ENCODE data around the gene STAT6.
"Not testable (repeated sequence)": the region's sequence is repeated elsewhere in the genome, so short reads cannot be mapped to it uniquely, and the experiment has no call there.

The STAT6 gene

GRCh38 chr12:57087010-57087690 is 24.0 kb downstream of the STAT6 start:
- peak; percentile 76 for DNase-seq (ENCODE audit: low spot score)

DNA sequence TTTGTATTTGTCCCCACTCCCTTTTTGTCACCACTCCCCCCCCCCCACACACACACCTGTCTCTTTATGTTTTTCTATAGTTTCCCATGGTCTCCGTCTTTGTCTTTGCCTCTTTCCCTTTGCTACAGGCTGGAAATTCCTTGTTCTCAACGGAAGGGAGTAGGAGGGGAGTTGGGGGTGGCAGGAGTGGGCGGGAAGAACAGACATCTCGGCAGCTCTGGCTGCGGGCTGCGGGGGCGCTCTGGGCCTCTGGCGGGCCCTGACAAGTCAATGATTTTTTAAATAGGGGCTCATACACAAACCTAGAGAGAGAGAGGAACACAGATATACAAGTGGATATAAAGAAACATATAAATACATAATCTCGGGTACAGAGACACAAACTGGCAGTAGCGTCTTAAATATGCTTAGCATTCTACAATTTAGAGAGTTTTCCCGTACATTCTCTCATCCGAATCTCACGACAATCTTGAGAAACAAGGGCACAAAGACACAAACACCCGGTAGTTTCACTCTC is 24.6 kb downstream of the STAT6 start:
- peak; percentile 81 for DNase-seq (ENCODE audit: low spot score)

GRCh38 chr12:57085999-57086492 is 25.1 kb downstream of the STAT6 start:
- no peak for DNase-seq (ENCODE audit: low spot score)

GRCh38 chr12:57080855-57081254 is 30.3 kb downstream of the STAT6 start:
- DNase-seq (ENCODE audit: low spot score) = no peak

DNA sequence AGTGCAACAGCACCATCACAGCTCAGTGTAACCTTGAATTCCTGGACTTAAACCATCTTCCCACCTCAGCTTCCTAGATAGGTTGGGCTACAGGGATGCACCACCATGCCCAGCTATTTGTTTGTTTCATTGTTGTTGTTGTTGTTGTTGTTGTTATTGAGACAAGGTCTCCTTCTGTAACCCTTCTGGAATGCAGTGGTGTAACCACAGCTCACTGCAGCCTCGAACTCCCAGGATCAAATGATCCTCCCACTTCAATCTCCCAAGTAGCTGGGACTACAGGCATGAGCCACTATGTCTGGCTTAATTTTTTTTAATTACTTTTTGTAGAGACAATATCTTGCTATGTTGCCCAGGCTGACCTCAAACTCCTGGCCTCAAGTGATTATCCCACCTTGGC is 31.3 kb downstream of the STAT6 start:
- no peak for DNase-seq (ENCODE audit: low spot score)

GRCh38 chr12:57078519-57079404 is 32.4 kb downstream of the STAT6 start, which contains the start of gene NEMP1:
Gene NEMP1 (minus strand): TSS chr12:57078791. CDS start chr12:57078745, 46 bp downstream.
- peak; percentile 100 for DNase-seq (ENCODE audit: low spot score)

DNA sequence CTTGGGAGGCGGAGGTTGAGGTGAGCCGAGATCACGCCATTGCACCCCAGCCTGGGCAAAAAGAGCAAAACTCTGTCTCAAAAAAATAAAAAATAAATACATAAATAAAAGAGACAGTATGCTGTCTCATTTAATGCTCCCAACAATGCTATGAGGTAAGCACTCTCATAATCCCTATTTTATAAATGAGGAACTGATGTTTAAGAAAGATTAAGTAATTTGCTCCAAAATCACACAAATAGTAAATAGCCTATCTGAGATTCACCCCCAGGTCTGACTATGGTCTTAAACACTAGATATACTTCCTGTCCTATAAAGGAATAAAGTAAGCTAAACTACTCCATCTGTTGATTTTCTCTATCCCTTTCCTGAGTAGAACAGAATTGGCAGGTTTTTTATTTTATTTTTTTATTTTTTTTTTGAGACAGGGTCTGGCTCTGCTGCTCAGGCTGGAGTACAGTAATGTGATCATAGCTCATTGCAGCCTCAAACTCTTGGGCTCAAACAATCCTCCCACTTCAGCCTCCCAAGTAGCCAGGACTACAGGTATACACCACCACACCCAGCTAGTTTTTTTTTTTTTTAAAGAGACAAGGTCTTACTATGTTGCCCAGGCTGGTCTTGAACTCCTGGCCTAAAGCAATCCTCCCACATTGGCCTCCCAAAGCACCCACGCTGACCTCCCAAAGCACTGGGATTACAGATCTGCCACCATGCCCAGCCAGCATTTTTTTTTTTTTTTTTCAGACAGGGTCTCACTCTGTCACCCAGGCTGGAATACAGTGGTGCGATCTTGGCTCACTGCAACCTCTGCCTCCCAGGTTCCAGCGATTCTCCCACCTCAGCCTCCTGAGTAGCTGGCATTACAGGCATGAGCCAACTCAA is 37.4 kb downstream of the STAT6 start:
- not testable (repeated sequence) for DNase-seq (ENCODE audit: low spot score)

GRCh38 chr12:57072661-57073060 is 38.5 kb downstream of the STAT6 start:
- DNase-seq (ENCODE audit: low spot score) = no peak

DNA sequence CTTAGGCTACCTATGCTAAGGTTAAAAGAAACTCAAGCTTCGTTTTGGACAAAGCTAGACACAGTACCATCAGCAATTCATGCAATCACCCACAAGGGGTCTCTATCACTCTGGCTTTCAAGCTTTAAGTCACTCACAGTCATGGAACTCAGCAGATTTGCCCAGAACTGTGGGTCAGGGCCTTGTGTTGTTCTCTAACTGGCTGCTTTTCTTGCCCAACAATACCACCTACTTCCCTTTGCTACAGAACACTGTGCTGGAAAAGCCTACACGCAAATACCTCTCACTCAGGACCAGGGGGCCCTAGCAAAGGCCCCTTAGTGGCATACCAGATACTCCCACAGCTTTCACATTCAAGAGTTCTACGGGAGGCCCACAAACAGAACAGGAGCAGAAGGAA is 41.6 kb downstream of the STAT6 start:
- DNase-seq (ENCODE audit: low spot score) = peak; percentile 79

DNA sequence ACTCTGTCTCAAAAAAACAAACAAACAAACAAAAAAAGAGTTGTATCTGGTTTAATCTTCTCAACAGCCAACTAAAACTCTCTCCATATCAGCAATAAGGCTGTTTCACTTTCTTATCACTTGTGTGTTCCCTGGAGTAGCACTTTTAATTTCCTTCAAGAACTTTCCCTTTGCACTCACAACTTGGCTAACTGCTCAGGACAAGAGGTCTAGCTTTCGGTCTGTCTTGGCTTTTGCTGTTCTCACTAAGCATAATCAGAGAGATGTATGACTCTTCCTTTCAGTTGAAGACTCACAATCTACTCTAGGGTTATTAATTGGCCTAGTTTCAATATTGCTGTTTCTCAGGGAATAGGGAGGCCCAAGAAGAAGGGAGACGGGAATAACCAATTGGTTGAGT is 44.9 kb downstream of the STAT6 start:
- no peak for DNase-seq (ENCODE audit: low spot score)

- peak; percentile 50 for DNase-seq (ENCODE audit: low spot score)
Measured at GRCh38 chr12:57063991-57064685, 47.0 kb downstream of the STAT6 start.

DNA sequence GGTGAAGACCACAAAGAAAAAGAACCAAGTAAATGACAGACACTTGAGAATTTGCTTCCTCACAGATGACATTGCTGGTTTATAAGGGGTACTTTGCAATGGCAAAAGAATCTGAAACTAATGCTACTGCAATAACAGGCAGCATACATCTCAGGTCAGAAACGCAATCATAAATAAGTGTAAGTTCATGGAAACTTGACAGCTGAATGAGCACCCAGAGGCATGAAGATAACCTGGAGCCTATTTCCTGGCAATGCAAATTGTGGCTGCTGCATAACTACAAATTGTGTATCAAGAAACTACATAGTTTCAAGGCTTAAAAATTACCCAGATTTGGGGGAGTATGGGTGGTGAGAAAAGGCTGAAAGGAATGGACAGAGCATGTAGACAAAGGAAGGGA is 52.7 kb downstream of the STAT6 start:
- DNase-seq (ENCODE audit: low spot score) = no peak

DNA sequence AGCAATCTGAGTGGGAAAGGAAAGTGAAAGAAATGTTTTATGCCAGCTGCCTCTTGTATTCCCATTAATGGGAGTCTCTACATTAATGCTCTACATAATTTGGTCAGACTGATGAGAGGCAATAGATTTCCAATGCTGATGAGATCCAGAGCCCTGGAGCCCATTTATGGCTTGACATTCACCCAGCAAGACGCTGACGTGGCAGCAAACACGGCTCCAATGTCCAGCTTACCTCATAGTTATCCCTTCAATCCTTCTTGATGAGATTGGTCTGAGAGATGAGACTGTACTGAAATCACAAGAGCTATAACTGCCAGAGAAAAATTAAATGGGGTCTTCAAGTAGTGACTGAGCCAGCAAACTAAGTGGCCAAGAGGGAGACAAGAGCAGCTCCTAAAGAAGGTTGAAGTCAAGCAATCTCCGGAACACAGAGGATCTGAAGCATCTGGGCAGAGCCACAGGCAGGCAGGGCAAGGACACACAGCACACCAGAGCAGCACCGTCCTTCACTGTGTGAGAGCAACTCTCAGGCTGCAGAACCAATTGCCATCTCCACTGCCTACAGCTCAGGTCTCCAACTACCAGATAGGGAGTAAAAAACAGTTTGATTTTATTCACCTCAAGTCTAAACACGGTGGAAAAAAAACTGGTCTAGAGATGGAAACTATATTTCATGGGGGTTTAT is 54.0 kb downstream of the STAT6 start:
- no peak for DNase-seq (ENCODE audit: low spot score)

DNA sequence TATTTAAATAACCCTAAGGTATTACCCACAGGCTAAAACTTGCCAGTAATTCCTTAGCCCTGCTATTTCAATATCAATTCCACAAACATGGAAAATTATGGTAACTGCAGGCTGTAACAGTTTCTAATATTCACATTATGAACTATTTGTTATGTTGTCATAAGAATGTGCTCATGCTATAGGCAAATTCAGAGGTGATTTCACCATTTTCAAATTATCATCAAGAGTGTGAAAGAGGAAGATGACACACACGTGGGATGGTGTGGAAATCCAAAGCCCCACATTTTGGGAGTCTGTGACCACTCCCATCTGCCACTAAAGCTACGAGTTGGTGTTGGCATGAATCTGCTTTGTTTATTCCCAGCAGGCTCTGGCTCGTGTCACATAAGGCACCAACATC is 55.3 kb downstream of the STAT6 start:
- no peak for DNase-seq (ENCODE audit: low spot score)

- not testable (repeated sequence) for DNase-seq (ENCODE audit: low spot score)
Measured at GRCh38 chr12:57053901-57054300, 57.3 kb downstream of the STAT6 start.

DNA sequence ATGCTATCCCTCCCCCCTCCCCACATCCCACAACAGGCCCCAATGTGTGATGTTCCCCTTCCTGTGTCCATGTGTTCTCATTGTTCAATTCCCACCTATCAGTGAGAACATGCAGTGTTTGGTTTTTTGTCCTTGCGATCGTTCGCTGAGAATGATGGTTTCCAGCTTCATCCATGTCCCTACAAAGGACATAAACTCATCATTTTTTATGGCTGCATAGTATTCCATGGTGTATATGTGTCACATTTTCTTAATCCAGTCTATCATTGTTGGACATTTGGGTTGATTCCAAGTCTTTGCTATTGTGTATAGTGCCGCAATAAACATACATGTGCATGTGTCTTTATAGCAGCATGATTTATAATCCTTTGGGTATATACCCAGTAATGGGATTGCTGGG is 58.0 kb downstream of the STAT6 start:
- not testable (repeated sequence) for DNase-seq (ENCODE audit: low spot score)

- DNase-seq (ENCODE audit: low spot score) = no peak
Measured at GRCh38 chr12:57051011-57051410, 60.2 kb downstream of the STAT6 start.

- DNase-seq (ENCODE audit: low spot score) = no peak
Measured at GRCh38 chr12:57049890-57050289, 61.3 kb downstream of the STAT6 start, which contains the start of gene MYO1A. Gene MYO1A (minus strand): TSS chr12:57050129. CDS start chr12:57048323, 1,806 bp downstream.

DNA sequence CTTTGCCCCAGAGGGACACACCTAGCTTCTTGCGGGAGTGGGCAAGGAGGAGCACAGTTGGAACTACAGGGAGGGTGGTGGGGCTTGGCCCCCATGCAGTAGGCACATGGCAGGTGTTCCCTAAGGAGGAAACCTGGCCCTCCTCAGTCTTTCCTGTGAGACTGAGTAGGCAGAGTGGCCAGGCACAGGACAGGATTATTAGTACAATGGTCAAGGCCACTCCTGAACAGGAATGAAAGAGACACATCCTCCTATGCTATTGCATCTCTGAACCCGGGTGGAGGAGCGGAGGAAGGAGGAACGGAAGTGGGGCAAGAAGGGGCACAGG is 62.1 kb downstream of the STAT6 start:
- DNase-seq (ENCODE audit: low spot score) = no peak

DNA sequence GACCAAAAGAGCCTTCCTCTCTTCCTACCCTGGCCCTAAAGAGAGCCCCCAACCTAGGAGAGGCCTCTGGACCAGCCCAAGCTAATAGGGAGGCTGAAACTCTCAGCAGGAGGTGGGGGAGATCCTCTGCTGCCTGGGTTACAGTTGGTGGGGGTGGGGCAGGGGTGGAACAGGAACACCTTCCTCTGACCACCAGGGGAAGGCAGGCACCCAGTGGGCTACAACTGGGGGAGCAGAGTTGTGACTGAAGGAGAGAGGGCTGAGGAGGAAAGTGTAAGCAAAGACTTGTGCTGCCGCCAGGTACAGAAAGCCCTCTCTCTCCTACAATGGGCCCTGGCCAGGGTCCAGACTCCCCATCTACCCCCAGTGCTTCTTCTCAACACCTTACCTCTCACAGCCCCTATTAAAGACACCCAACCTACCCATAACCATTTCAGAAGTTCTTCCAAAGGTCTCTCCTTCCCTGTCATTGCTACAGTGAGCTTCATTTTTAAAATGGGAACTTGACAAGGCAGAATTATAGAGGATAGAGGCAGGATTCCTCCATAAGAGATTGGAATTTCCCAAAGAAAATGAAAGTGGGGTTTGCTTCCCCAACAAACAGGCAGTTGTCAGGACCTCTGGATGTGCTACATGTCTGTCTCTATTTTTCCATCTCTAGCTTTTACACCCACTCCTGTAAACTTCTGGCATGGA is 62.6 kb downstream of the STAT6 start:
- no peak for DNase-seq (ENCODE audit: low spot score)
